ENCODE results near the gene MBD6. TPM values are rescaled to one million over a fixed set of nuclear protein-coding genes. Genes with fewer than 3 reads are reported as not detected.
A peak's percentile ranks its signal among the peaks of the same experiment; 100 is the strongest.

Gene MBD6, protein sequence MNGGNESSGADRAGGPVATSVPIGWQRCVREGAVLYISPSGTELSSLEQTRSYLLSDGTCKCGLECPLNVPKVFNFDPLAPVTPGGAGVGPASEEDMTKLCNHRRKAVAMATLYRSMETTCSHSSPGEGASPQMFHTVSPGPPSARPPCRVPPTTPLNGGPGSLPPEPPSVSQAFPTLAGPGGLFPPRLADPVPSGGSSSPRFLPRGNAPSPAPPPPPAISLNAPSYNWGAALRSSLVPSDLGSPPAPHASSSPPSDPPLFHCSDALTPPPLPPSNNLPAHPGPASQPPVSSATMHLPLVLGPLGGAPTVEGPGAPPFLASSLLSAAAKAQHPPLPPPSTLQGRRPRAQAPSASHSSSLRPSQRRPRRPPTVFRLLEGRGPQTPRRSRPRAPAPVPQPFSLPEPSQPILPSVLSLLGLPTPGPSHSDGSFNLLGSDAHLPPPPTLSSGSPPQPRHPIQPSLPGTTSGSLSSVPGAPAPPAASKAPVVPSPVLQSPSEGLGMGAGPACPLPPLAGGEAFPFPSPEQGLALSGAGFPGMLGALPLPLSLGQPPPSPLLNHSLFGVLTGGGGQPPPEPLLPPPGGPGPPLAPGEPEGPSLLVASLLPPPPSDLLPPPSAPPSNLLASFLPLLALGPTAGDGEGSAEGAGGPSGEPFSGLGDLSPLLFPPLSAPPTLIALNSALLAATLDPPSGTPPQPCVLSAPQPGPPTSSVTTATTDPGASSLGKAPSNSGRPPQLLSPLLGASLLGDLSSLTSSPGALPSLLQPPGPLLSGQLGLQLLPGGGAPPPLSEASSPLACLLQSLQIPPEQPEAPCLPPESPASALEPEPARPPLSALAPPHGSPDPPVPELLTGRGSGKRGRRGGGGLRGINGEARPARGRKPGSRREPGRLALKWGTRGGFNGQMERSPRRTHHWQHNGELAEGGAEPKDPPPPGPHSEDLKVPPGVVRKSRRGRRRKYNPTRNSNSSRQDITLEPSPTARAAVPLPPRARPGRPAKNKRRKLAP
- polyA plus RNA-seq (1.8 to 5.4 TPM (median 2.2 TPM) in 3 replicates), polyA minus RNA-seq (4.8 to 14.5 TPM (median 5.4 TPM) in 3 replicates)
- 5.5 TPM for polyA plus RNA-seq (2011; ENCODE audit: low read depth)
- polyA plus RNA-seq (2011; cell fraction: cytosol; rRNA removed): 2.0 and 3.6 TPM in 2 replicates
- 11.4 and 15.7 TPM in 2 replicates for polyA plus RNA-seq (2011; cell fraction: nucleus; rRNA removed)
- 13.9 and 24.5 TPM in 2 replicates for polyA plus RNA-seq (2012; ENCODE audit: low replicate concordance)
- polyA minus RNA-seq (2011; cell fraction: cytosol; rRNA and poly(A)+ RNA removed): 11.1 TPM
- polyA minus RNA-seq (2011; cell fraction: nucleus; rRNA and poly(A)+ RNA removed): 5.8 and 6.7 TPM in 2 replicates

- H3K4me2 ChIP-seq (ENCODE audit: control insufficient read depth, extremely low read depth, insufficient read depth, low read depth, low read length): peak within 1 kb of the TSS; percentile 93
- H3K27ac ChIP-seq (ENCODE audit: control insufficient read depth, insufficient read depth, low read length): peak within 1 kb of the TSS; percentile 92
- peak within 1 kb of the TSS; percentile 84 for H3K9ac ChIP-seq (ENCODE audit: control insufficient read depth, extremely low read depth, insufficient read depth, low read length)
- dilution Hi-C loops (cut with MboI; ENCODE audit: extremely low pct_ligation_motif_present, low sequenced_read_pairs): no loop called here
- H3K27me3 ChIP-seq (ENCODE audit: control insufficient read depth, extremely low read depth, insufficient read depth, low read length): no peaks in the 10 kb centered on the region
- H2AFZ ChIP-seq (ENCODE audit: control insufficient read depth, low read length): no peak within 1 kb of the TSS
- FAIRE-seq (peak; percentile 63), DNase-seq (ENCODE audit: low read depth, low spot score) (peak; percentile 99)
- no peak for TF ChIP-seq CTCF (optimal IDR thresholded peaks at IDR 0.05 in 1 of 3, IDR thresholded peaks at IDR 0.05 in 1 of 3, conservative IDR thresholded peaks at IDR 0.05 in 1 of 3; ENCODE audit: extremely low read depth in 1 of 3, insufficient read depth in 2 of 3, low read length in 3 of 3)
- no peak for TF ChIP-seq EZH2 (IDR thresholded peaks at IDR 0.05; ENCODE audit: low read length)
- H3K9me3 ChIP-seq (ENCODE audit: control insufficient read depth, low read depth, low read length): no peaks in the 10 kb centered on the region
- peaks cover 25 to 40% of the 10 kb centered on the region in 2 experiments for H3K36me3 ChIP-seq (ENCODE audit: control insufficient read depth in 2 of 2, extremely low read depth in 1 of 2, insufficient read depth in 2 of 2, low read length in 2 of 2)
- H3K9me1 ChIP-seq (ENCODE audit: control insufficient read depth, extremely low read depth, insufficient read depth, low read length): peaks cover 2% of the 10 kb centered on the region
- H3K4me3 ChIP-seq (ENCODE audit: control insufficient read depth in 2 of 3, extremely low read depth in 1 of 3, insufficient read depth in 2 of 3, low read depth in 1 of 3, low read length in 3 of 3): peak within 1 kb of the TSS; percentile 75 to 90 (median 80)
- H3K4me1 ChIP-seq (ENCODE audit: control insufficient read depth, extremely low read depth, insufficient read depth, low read length): peaks cover 34% of the 10 kb centered on the region
- peaks cover 17% of the 10 kb centered on the region for H4K20me1 ChIP-seq (ENCODE audit: control insufficient read depth, extremely low read depth, insufficient read depth, low read length)
- H3K79me2 ChIP-seq (ENCODE audit: control insufficient read depth, insufficient read depth, low read length): peaks cover 45% of the 10 kb centered on the region
Observed at GRCh38 chr12:57522011-57522886, at the start of gene MBD6. TSS of gene MBD6 (plus strand) at chr12:57522824. CDS start at chr12:57524304, 1,480 bp downstream.

- no peak overlapping the region for H2AFZ ChIP-seq (ENCODE audit: control insufficient read depth, low read length)
- no peaks in the 10 kb centered on the region for H3K9me3 ChIP-seq (ENCODE audit: control insufficient read depth, low read depth, low read length)
- no peak overlapping the region for H3K4me2 ChIP-seq (ENCODE audit: control insufficient read depth, extremely low read depth, insufficient read depth, low read depth, low read length)
- H3K79me2 ChIP-seq (ENCODE audit: control insufficient read depth, insufficient read depth, low read length): no peaks in the 10 kb centered on the region
- H3K9ac ChIP-seq (ENCODE audit: control insufficient read depth, extremely low read depth, insufficient read depth, low read length): no peak overlapping the region
- H3K36me3 ChIP-seq (ENCODE audit: control insufficient read depth in 2 of 2, extremely low read depth in 1 of 2, insufficient read depth in 2 of 2, low read length in 2 of 2): no peaks in the 10 kb centered on the region
- TF ChIP-seq EZH2 (IDR thresholded peaks at IDR 0.05; ENCODE audit: low read length) (no peak), CTCF (optimal IDR thresholded peaks at IDR 0.05 in 1 of 3, IDR thresholded peaks at IDR 0.05 in 1 of 3, conservative IDR thresholded peaks at IDR 0.05 in 1 of 3; ENCODE audit: extremely low read depth in 1 of 3, insufficient read depth in 2 of 3, low read length in 3 of 3) (no peak)
- no peaks in the 10 kb centered on the region for H4K20me1 ChIP-seq (ENCODE audit: control insufficient read depth, extremely low read depth, insufficient read depth, low read length)
- DNase-seq (ENCODE audit: low read depth, low spot score) (no peak), FAIRE-seq (no peak)
- no peak overlapping the region for H3K27ac ChIP-seq (ENCODE audit: control insufficient read depth, insufficient read depth, low read length)
- H3K4me1 ChIP-seq (ENCODE audit: control insufficient read depth, extremely low read depth, insufficient read depth, low read length): peaks cover 3% of the 10 kb centered on the region
- H3K4me3 ChIP-seq (ENCODE audit: control insufficient read depth in 2 of 3, extremely low read depth in 1 of 3, insufficient read depth in 2 of 3, low read depth in 1 of 3, low read length in 3 of 3): no peak overlapping the region
- no peaks in the 10 kb centered on the region for H3K9me1 ChIP-seq (ENCODE audit: control insufficient read depth, extremely low read depth, insufficient read depth, low read length)
- H3K27me3 ChIP-seq (ENCODE audit: control insufficient read depth, extremely low read depth, insufficient read depth, low read length): peaks cover 89% of the 10 kb centered on the region
- dilution Hi-C loops (cut with MboI; ENCODE audit: extremely low pct_ligation_motif_present, low sequenced_read_pairs): no loop called here
Observed at GRCh38 chr12:57473392-57473791, 49.2 kb upstream of the MBD6 start.

Data from keratinocyte (primary cell).